ENCODE results near the gene DOCK1.
A peak's percentile ranks its signal among the peaks of the same experiment; 100 is the strongest.

DOCK1 gene

GRCh38 chr10:126955934-126956711 is 50.9 kb downstream of the DOCK1 start:
- DNase-seq = no peak

GRCh38 chr10:126956712-126957108 is 51.5 kb downstream of the DOCK1 start:
- DNase-seq = no peak

DNA sequence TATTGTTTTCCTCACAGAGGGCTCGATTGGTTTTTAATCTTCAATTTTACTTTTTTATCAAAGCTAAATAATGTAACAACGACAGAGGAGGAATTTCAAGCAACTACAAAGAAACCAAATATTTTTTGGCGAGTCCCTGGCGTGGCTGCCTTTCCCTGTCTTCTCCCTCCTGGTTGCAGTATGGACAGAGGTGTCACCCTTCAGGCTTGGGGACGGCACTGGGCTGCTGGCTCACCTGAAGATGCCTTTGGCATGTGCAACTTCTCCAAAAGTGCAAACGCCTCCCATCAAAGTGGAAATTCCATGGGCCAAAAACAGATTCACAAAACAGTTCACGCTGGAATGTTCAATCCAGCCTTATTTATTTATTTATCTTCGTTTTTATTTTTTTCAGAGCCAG is 51.9 kb downstream of the DOCK1 start:
- no peak for DNase-seq

- DNase-seq = no peak
These were observed 54.2 kb downstream of the DOCK1 start for GRCh38 chr10:126959431-126959830.

- DNase-seq = no peak
These were observed 54.9 kb downstream of the DOCK1 start for GRCh38 chr10:126959906-126960685.

DNA sequence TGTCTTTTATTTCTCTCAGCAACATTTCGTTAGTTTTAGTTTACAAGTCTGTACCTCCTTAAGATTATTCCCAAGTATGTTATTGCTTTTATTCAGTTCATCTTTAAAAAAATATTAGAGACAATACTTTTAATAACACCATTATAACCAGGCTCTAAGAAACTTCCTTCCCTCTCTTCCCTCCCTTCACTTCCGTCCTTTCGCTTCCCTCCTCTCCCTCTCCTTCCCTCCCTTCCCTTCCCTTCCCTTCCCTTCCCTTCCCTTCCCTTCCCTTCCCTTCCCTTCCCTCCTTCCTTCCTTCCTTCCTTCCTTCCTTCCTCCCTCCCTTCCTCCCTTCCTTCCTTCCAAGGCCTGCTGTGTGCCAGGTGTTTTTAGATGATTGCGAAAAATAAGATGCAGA is 58.1 kb downstream of the DOCK1 start:
- no peak for DNase-seq

- no peak for DNase-seq
These were observed 59.0 kb downstream of the DOCK1 start for GRCh38 chr10:126964190-126964589.

DNA sequence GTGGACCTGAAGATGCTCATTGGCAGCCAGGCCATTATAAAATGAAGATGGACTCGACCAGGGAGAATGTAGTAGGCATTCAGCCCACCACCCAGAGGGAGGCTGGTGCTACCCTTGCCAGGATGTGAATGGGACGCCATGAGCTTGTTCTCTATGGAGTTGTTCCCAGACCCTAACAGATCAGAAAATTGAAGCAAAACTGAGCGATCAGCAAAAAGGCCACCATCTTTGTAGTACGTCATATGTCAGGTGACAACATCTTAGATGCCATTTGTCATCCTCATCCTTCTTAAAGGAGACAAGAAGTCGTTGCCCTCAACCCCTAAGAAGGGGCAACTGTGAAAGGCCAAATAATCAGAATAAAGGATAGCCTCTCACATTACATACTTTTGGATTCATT is 61.7 kb downstream of the DOCK1 start:
- no peak for DNase-seq

DNA sequence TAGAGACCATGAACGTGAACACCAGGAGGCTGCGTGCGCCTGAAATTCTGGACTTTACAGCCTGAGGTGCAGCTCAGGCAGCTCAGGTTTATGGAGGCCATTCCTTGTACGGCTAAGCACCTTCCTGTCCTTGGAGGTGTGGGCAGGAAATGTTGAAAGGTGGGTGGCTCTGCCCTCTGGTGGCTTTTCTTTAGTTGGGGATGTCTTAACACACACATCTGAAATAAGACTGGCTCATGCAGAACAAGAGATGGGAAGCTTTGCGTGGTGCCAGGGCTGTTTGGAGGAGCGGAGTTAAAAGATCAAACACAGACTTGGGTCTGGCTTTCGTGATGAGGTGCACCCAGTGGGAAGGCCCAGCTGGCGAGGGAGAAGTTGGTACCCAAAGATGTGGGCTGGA is 64.1 kb downstream of the DOCK1 start:
- DNase-seq = no peak

GRCh38 chr10:126972635-126973414 is 67.6 kb downstream of the DOCK1 start:
- peak; percentile 89 for DNase-seq

- DNase-seq = no peak
These were observed 70.0 kb downstream of the DOCK1 start for GRCh38 chr10:126975221-126975620.

DNA sequence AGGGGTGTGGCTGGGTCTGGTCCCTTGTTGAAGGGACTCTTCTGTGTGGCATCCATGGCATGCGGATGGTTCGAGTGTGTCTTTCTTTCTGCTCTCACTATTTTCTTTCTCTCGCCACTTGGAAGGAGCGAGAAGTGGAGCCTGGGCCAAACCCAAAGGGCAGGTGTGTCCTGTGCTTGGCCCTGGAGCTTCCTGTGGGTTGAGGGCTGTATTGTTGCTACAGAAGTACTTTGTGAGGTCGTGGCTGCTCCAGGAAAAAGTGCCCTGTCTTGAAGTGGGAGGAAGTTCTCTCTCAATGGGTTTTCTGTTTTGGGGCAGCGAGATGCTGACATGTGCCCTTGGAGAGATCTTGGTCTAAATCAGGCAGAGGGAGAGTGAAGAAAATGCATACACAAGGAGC is 72.0 kb downstream of the DOCK1 start:
- no peak for DNase-seq

- DNase-seq = no peak
These were observed 74.1 kb downstream of the DOCK1 start for GRCh38 chr10:126979311-126979710.

DNA sequence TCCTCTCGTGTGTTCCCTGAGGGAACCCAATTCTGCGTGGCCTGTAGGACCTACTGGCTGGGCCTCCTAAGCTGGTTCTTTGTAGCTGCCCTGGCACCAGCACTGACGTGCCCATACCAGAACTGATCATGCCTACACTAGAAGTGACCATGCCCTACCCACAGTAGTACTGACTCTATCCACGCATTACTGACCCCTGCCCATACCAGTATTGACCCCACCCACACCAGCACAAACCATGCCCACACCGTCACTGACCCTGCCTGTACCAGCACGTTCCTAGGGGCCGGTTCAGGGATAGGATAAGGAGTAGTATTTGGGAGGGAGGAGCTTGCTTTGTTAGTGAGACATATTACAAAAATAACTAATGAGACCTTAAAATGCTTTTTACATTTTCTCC is 88.0 kb downstream of the DOCK1 start:
- no peak for DNase-seq

DNA sequence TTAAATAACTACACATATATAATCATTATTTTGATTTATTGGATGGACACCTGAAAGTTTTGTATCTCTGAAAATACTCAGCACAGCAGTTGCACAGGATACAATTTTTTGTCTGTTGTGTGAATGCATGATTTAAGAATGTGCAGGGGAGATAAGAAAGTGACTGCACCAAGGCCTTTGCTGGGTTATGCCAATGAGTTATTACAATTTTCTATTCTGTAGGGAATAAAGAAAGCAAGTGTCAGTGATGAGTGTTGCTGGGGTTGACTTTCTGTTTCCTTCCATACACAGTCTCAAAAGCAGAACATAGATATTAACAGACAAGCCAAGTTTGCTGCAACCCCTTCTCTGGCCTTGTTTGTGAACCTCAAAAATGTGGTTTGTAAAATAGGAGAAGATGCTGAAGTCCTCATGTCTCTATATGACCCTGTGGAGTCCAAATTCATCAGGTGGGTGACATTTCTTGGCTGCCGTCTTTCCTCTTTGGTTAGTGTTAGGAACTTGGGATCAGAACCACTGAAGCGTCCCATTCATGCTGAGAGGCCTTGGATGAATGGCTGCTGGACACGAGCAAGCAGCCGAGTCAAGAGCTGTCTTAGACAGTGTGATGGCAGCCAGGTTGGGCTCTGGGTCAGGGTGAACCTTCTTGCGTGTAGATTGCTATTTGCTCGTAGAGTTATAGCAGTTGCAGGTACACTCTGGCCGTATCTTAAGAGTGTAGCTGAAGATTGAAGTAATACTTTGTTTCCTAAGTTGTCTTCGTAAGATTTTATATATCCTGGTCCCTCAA is 92.8 kb downstream of the DOCK1 start:
- DNase-seq = no peak

DNA sequence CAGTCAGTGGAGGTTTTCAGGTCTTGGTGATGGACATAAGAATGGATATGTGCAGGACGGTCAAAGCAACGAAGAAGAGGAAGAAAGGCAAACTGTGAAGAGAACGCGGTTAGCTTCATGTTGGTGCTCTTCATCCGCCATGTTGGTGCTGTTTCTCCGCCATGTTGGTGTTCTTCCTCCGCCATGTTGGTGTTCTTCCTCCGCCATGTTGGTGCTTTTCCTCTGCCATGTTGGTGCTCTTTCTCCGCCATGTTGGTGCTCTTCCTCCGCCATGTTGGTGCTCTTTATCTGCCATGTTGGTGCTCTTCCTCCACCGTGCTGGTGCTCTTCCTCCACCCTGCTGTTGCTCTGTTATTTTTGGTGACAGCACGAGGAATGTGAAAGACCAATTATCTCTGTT is 95.4 kb downstream of the DOCK1 start:
- DNase-seq = no peak

GRCh38 chr10:127003032-127003685 is 97.9 kb downstream of the DOCK1 start:
- no peak for DNase-seq

DNA sequence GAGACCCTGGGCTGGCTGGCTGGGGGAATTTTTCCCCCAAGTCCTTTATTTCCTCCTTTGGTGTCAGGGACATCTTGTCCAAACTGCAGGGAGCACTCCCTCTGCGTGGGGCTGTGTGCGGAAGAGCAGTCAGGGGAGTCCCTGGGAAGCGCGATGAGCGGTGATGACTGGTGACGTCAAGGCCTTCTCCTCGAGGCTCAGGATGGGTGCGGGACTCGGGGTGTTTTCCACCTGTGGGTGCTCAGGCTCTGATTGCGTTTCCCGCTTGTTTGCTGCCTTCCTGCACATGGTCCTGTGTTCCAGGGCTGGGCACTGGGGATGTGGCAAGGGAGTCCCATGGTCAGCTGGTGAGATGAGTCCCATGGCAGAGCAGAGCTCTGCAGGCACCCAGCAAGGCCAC is 101.2 kb downstream of the DOCK1 start:
- DNase-seq = no peak

DNA sequence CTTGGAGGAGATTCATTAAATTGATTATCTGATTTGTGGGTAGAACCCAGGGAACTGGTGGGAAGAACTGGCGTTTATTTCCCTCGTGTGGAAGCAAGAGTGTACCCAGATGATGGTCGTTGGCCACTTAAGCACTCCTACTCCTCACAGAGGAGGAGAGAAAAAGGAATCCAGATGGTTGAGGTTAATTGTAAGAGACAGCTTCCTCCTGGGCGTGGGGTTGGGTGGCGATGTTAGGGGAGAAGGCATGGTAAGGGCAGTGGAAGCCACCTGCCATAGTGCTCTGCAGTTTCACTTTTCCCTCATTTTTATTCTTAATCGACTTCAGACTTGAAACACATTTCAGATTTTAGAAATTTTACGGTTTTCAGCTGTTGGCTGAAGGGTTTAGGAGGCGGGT is 104.1 kb downstream of the DOCK1 start:
- no peak for DNase-seq

DNA sequence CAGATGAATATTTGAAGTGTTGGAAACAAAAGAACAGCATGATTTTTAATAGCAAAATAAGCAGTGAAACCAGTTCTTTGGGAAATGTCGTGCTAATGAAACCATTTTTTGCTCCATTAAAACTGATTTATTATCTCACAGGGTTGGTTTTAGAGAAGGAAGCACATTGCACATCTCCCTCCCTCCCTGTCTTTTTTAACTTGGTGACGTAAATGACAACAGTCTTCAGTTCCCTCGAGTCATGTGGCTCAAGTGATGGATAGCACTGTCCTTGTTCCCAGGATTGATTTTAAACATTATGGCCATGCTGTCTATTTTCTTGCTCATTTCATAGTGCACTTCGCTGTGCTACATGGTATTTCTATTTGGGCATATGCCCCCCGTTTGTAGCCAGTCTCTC is 105.9 kb downstream of the DOCK1 start:
- DNase-seq = no peak

DNA sequence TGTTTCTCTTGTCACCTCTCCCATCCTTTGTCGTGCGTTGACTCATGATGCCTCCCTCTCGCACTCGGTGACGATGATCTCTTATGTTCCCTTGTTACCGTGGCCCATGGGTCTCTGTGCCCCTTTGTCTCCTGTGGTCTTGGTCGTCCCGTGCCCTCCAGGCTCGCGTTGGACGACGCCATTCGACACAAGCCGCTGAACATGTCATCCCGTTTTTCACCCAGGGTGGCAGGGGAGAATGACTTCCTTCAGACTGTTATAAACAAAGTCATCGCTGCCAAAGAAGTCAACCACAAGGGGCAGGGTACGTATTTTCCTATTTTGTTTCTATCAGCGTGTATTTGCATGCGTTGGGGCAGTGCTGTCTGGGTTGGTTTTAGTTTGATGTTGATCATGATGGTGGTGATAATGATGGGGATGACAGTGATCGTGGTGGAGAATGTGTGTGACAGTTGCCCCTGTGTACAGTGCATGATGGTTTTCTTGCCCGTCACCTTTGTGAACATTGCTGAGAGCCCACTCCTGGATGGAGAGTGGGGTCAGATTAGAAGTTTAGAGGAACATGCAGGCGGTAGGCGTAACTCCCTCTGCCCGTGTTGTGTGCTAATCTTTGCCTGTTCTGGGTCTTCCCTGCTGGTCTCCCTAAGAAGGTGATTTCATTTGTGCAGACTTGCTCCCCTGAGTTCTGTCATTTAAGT is 107.0 kb downstream of the DOCK1 start:
- DNase-seq = no peak

Measured in fibroblast of skin of abdomen (primary cell).